Progenitor cell of endocrine pancreas (in vitro differentiated cells): ENCODE measurements around the gene PAH. TPM values are rescaled to one million over a fixed set of nuclear protein-coding genes. Genes with fewer than 3 reads are reported as not detected.
"Not testable (repeated sequence)": the region's sequence is repeated elsewhere in the genome, so short reads cannot be mapped to it uniquely, and the experiment has no call there.

Experiments
- DNase-seq: peaks from one replicate; pipeline ENCODE4 v3.0.0; 2021; ENCODE audit warnings: low spot score; ENCODE audit not compliant: unreplicated experiment
- H3K27ac Mint-ChIP-seq: 2 replicates; pipeline ENCODE4 v1.8.0; 2021; ENCODE audit warnings: mild to moderate bottlenecking, moderate library complexity, mixed read lengths
- H3K27me3 Mint-ChIP-seq: 2 replicates; pipeline ENCODE4 v1.8.0; 2021; ENCODE audit warnings: mixed read lengths
- H3K36me3 Mint-ChIP-seq: 2 replicates; pipeline ENCODE4 v1.8.0; 2022; ENCODE audit warnings: mixed read lengths; ENCODE audit not compliant: insufficient read depth
- H3K4me1 Mint-ChIP-seq: 2 replicates; pipeline ENCODE4 v1.8.0; 2021; ENCODE audit warnings: low read depth, mixed read lengths
- H3K4me3 Mint-ChIP-seq: 2 replicates; pipeline ENCODE4 v1.8.0; 2021; ENCODE audit warnings: low read depth, mild to moderate bottlenecking, moderate library complexity, mixed read lengths
- H3K9me3 Mint-ChIP-seq: 2 replicates; pipeline ENCODE4 v1.8.0; 2021; ENCODE audit warnings: low read depth, mixed read lengths
- total RNA-seq: library from RNA; stranded (reverse); gene quantifications from 2 replicates; pipeline ENCODE4 v1.2.1, GENCODE V29; 2021
- TF ChIP-seq, protein P1 (sequence below): fragments of 200-600 bp; sonication (generic); IDR thresholded peaks from one replicate; pipeline ENCODE4 v1.5.0; 2021; ENCODE audit warnings: antibody characterized with exemption, mild to moderate bottlenecking; ENCODE audit not compliant: unreplicated experiment

PAH gene
- total RNA-seq, 1 donor from 2014 or later = 15.8 TPM

DNA sequence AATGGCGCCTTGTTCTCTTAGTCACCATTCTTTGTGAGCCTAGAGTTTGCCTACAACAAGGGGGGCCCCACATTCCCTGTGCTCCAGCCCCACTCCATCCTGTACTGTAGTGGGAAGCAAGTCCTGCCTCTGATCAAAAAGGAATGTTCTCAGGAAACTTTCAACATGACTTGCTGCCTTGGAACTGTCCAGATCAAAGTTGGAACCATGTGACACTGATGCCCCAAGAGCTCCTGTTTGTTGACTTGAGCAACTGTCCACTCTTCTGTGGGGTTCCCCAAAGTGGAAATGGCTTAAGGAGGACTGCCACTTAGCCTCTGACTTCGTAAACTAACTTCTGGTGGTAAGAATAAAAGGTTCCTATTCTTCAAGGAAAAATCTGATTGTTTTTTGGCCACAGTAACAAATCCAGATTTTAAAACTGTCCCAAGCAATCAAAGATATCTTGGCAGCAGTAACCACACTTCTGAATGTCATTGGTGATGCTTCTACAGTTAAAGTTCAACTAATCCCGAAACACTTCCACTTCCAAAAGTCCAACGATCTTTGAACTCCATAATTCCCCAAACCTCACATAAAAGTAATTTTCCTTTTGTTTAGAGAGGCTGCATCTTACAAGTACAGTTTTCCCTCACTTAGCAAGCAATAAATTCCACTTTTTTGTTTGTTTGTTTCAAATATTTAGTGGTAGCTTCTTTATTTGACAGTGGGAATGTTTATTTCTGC is 67.2 kb downstream of the PAH start:
- DNase-seq = no peak
- Mint-ChIP-seq H3K27me3 (peaks cover 17% of the 10 kb centered on the region), H3K9me3 (no peaks in the 10 kb centered on the region), H3K36me3 (no peaks in the 10 kb centered on the region), H3K4me3 (no peak overlapping the region), H3K4me1 (no peaks in the 10 kb centered on the region), H3K27ac (no peak overlapping the region)
- TF ChIP-seq, protein P1, sequence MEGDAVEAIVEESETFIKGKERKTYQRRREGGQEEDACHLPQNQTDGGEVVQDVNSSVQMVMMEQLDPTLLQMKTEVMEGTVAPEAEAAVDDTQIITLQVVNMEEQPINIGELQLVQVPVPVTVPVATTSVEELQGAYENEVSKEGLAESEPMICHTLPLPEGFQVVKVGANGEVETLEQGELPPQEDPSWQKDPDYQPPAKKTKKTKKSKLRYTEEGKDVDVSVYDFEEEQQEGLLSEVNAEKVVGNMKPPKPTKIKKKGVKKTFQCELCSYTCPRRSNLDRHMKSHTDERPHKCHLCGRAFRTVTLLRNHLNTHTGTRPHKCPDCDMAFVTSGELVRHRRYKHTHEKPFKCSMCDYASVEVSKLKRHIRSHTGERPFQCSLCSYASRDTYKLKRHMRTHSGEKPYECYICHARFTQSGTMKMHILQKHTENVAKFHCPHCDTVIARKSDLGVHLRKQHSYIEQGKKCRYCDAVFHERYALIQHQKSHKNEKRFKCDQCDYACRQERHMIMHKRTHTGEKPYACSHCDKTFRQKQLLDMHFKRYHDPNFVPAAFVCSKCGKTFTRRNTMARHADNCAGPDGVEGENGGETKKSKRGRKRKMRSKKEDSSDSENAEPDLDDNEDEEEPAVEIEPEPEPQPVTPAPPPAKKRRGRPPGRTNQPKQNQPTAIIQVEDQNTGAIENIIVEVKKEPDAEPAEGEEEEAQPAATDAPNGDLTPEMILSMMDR = no peak

DNA sequence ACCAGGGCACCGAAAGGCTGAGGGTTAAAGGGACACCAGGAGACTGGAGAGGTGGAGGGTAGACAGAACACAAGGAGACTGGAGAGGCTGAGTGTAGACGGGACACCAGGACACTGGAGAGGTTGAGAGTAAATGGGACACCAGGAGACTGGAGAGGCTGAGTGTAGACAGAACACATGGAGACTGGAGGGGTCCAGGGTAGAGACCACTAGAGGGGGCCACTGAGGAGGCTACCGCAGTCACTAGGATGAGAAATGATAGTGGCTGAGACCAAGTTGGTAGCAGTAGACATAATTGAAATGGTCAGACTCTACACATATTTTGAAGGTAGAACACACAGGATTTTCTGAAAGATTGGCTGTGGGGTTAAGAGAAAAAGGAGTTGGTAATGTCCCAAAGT is 68.2 kb downstream of the PAH start:
- TF ChIP-seq, protein P1 = no peak
- H3K27ac Mint-ChIP-seq = no peak overlapping the region
- no peaks in the 10 kb centered on the region for H3K36me3 Mint-ChIP-seq
- no peaks in the 10 kb centered on the region for H3K9me3 Mint-ChIP-seq
- no peak for DNase-seq
- no peak overlapping the region for H3K4me3 Mint-ChIP-seq
- H3K27me3 Mint-ChIP-seq = peaks cover 18% of the 10 kb centered on the region
- H3K4me1 Mint-ChIP-seq = no peaks in the 10 kb centered on the region

DNA sequence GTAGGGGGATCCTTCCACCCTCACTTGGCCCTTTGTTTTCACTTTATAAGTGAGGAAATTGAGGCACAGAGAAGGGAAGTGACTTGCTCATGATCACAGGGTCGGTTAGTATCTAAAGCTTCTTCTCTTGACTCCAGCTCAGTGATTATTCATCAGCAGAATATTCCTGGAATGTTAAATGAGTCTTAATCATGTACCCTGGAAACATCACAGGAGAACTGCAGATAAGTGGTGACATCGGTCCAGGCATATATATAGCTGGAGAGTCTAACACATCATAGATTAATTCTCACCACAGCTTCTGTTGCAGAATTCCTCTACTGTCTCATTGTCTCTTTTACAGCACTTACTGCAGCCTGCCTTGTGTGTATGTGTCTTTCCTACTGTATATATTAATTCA is 69.9 kb downstream of the PAH start:
- TF ChIP-seq, protein P1 = no peak
- Mint-ChIP-seq H3K4me3 (no peak overlapping the region), H3K36me3 (no peaks in the 10 kb centered on the region), H3K27me3 (peaks cover 18% of the 10 kb centered on the region), H3K9me3 (no peaks in the 10 kb centered on the region), H3K27ac (no peak overlapping the region), H3K4me1 (no peaks in the 10 kb centered on the region)
- DNase-seq = no peak

DNA sequence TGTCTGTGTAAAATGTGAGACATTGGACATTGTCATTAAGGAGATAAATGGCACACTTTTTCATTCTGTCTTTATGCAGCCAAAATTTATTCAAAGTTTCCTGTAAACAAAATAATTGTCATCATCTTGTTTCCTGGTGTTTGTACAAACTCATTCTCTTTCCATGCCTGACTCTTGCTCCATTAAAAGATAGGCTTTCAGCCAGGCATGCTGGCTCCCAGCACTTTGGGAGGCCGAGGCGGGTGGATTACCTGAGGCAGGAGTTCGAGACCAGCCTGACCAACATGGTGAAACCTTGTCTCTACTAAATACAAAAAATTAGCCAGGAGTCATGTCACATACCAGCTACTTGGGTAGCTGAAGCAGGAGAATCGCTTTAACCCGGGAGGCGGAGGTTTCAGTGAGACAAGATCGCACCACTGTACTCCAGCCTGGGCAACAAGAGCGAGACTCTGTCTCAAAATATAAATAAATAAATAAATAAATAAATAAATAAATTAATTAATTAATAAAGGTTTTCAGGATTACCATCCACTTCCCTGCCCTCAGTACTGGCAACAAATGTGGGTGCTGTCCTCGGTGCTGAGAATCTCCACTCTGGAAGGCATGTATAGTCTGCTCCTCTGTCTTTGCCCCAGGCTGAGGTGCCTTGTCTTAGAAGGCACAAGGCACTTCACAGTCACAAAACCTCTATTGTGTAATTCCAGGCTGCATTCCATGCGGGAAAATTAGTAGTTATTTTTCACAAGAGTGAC is 83.2 kb downstream of the PAH start:
- Mint-ChIP-seq H3K36me3 (no peaks in the 10 kb centered on the region), H3K4me1 (no peaks in the 10 kb centered on the region), H3K27ac (no peak overlapping the region), H3K27me3 (no peaks in the 10 kb centered on the region), H3K4me3 (no peak overlapping the region), H3K9me3 (no peaks in the 10 kb centered on the region)
- peak; percentile 50 for DNase-seq
- TF ChIP-seq, protein P1 = no peak

DNA sequence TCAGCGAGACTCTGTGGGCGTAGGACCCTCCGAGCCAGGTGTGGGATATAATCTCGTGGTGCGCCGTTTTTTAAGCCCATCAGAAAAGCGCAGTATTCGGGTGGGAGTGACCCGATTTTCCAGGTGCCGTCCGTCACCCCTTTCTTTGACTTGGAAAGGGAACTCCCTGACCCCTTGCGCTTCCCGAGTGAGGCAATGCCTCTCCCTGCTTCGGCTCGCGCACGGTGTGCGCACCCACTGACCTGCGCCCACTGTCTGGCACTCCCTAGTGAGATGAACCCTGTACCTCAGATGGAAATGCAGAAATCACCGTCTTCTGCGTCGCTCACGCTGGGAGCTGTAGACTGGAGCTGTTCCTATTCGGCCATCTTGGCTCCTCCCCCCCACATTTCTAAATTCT is 84.2 kb downstream of the PAH start:
- not testable (repeated sequence) for H3K27ac Mint-ChIP-seq, H3K4me1 Mint-ChIP-seq, DNase-seq, H3K9me3 Mint-ChIP-seq, H3K36me3 Mint-ChIP-seq, H3K27me3 Mint-ChIP-seq
- peak overlapping the region; percentile 63 for H3K4me3 Mint-ChIP-seq
